GM23248 (cell line): ENCODE results near the gene KEL. TPM values are rescaled to one million over a fixed set of nuclear protein-coding genes. Genes with fewer than 3 reads are reported as not detected.

Experiments
- DNase-seq: peaks from one replicate; pipeline ENCODE4 v3.0.0-alpha.2; 2015
- H2AFZ ChIP-seq: fragments of 200-600 bp; sonication (generic); 2 replicates; pipeline ENCODE4 v1.6.1; 2016; ENCODE audit warnings: antibody characterized with exemption
- H3F3A ChIP-seq: fragments of 200-600 bp; sonication (generic); 2 replicates; pipeline ENCODE4 v1.6.1; 2016; ENCODE audit warnings: mild to moderate bottlenecking, antibody characterized with exemption, mixed run types; ENCODE audit not compliant: insufficient read depth
- H3K27ac ChIP-seq: fragments of 200-600 bp; sonication (generic); 2 replicates; pipeline ENCODE4 v1.5.1; 2016; ENCODE audit warnings: mild to moderate bottlenecking
- H3K27me3 ChIP-seq: fragments of 200-600 bp; sonication (generic); replicated peaks from 2 replicates; pipeline ENCODE4 v1.6.1; 2016; ENCODE audit warnings: mild to moderate bottlenecking; ENCODE audit not compliant: insufficient read depth
- H3K36me3 ChIP-seq: fragments of 200-600 bp; sonication (generic); 2 replicates; pipeline ENCODE4 v1.6.1; 2016; ENCODE audit warnings: low read depth, mild to moderate bottlenecking
- H3K4me1 ChIP-seq: fragments of 200-600 bp; sonication (generic); 2 replicates; pipeline ENCODE4 v1.6.1; 2016; ENCODE audit warnings: mild to moderate bottlenecking; ENCODE audit not compliant: insufficient read depth
- H3K4me2 ChIP-seq: fragments of 200-600 bp; sonication (generic); one replicate; pipeline ENCODE4 v1.6.1; 2016; ENCODE audit warnings: mild to moderate bottlenecking; ENCODE audit not compliant: unreplicated experiment
- H3K4me3 ChIP-seq: fragments of 200-600 bp; sonication (generic); 2 replicates; pipeline ENCODE4 v1.5.1; 2016; ENCODE audit warnings: mild to moderate bottlenecking
- H3K79me2 ChIP-seq: fragments of 200-600 bp; sonication (generic); 2 replicates; pipeline ENCODE4 v1.6.1; 2016; ENCODE audit warnings: mild to moderate bottlenecking; ENCODE audit not compliant: insufficient read depth
- H3K9ac ChIP-seq: fragments of 200-600 bp; sonication (generic); 2 replicates; pipeline ENCODE4 v1.6.1; 2016; ENCODE audit warnings: mild to moderate bottlenecking
- H3K9me2 ChIP-seq: fragments of 200-600 bp; sonication (generic); 2 replicates; pipeline ENCODE4 v1.6.1; 2016; ENCODE audit warnings: mixed run types, mild to moderate bottlenecking, moderate library complexity; ENCODE audit not compliant: insufficient read depth
- H3K9me3 ChIP-seq: fragments of 200-600 bp; sonication (generic); one replicate; pipeline ENCODE4 v1.6.1; 2017; ENCODE audit warnings: low read depth
- H4K20me1 ChIP-seq: fragments of 200-600 bp; sonication (generic); 2 replicates; pipeline ENCODE4 v1.6.0; 2016; ENCODE audit not compliant: insufficient read depth
- EZH2 ChIP-seq: fragments of 200-600 bp; sonication (generic); IDR thresholded peaks from 2 replicates; pipeline ENCODE4 v1.6.1; 2018; ENCODE audit warnings: antibody characterized with exemption, mild to moderate bottlenecking; ENCODE audit not compliant: insufficient read depth, poor library complexity, severe bottlenecking
- EZH2phosphoT487 ChIP-seq: fragments of 200-600 bp; sonication (generic); IDR thresholded peaks from 2 replicates; pipeline ENCODE4 v1.6.1; 2018; ENCODE audit warnings: antibody characterized with exemption, moderate library complexity, mild to moderate bottlenecking, low read depth; ENCODE audit not compliant: insufficient read depth
- WGBS, 2 experiments: methylation state at CpG; one replicate each; pipeline ENCODE4 v1.1.6; 2015 to 2017; ENCODE audit warnings: low lambda C conversion rate in 2 of 2, low coverage in 1 of 2; ENCODE audit errors: missing lambda C conversion rate in 2 of 2; 5-methylcytosine and 5-hydroxymethylcytosine counted together
- in situ Hi-C: fragments of 300-500 bp; cut with MboI; formaldehyde crosslinking; loops from 2 replicates; pipeline ENCODE4 v1.15.0; 2020
- polyA plus RNA-seq: library from polyadenylated mRNA; unstranded; fragments of >200 nt; fragmentation: Nextera tagmentation; extraction: Ambion mirVana; gene quantifications from 2 replicates; pipeline ENCODE4 v1.2.1, GENCODE V29; 2016
- total RNA-seq: library from RNA; depleted of rRNA; stranded (reverse); fragments of >200 nt; shearing (Covaris generic); gene quantifications from 2 replicates; pipeline ENCODE4 v1.2.3, GENCODE V29; 2014

KEL gene
- total and polyA plus RNA-seq, 2 experiments from 2014 or later, result not detected

DNA sequence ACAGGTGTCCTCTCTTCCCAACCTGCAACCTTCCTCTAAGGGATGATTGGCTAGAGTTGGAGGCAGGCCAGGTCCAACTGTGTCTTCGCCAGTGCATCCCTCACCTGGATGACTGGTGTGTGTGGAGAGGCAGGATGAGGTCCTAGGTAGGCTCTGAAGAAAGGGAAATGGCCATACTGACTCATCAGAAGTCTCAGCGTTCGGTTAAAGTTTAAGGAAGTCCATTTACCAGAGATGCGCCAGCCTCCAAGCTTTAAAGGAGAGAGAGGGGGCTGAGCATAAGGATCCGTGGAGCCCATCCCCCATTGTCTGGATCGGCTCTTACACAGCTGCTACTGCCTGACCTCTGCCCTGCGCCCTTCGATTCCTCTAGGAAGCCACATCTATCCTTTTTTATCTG lies 4.4 kb downstream of the KEL start:
- Histone ChIP-seq H3K9ac (no peak overlapping the region), H3K36me3 (no peaks in the 10 kb centered on the region), H3K9me3 (no peaks in the 10 kb centered on the region), H4K20me1 (no peaks in the 10 kb centered on the region), H3K9me2 (no peaks in the 10 kb centered on the region), H3K27me3 (no peaks in the 10 kb centered on the region), H3F3A (no peaks in the 10 kb centered on the region), H3K4me1 (no peaks in the 10 kb centered on the region), H3K79me2 (no peaks in the 10 kb centered on the region), H3K4me2 (no peak overlapping the region), H2AFZ (no peak overlapping the region), H3K4me3 (no peak overlapping the region), H3K27ac (no peak overlapping the region)
- 45 to 54% methylated on average over 8 of the region's 8 CpGs for whole genome bisulfite sequencing, 2 experiments
- in situ Hi-C loops, result no loop called here
- TF ChIP-seq EZH2phosphoT487 (no peak), EZH2 (no peak)
- no peak for DNase-seq

DNA sequence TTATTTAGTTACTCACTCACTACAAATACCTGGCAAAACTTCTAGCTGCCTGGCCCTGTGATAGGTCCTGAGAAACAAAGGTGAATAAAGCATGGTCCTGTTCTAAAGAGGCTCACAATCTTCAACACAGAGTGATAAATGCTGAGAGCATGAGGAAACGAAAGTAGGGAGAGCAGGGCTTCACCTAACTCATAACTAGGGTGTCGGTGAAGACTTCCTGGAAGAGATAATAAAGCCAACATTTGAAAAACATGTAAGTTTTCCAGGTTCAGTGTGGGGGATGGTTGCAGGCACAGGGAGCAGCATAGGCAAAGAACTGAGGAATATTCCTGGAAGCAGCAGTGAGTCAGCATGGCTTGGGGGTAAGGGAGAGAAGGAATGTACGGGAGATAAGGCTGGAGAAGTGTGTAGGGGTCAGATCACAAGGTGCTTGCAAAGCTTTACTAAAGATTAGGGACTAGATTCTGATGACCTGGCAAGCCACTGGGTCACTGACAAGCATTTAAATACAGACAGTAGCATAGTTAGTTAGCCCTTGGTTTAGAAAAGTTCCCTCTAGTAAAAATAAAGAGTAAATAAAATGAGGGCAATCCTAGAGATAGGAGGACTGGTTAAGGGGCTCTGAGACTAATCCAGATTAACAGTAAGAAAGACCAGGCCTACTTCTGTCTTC lies 5.1 kb downstream of the KEL start:
- Histone ChIP-seq H3K79me2 (no peaks in the 10 kb centered on the region), H3F3A (no peaks in the 10 kb centered on the region), H3K27ac (no peak overlapping the region), H3K9ac (no peak overlapping the region), H3K4me2 (no peak overlapping the region), H3K36me3 (no peaks in the 10 kb centered on the region), H3K4me1 (no peaks in the 10 kb centered on the region), H3K27me3 (no peaks in the 10 kb centered on the region), H4K20me1 (no peaks in the 10 kb centered on the region), H3K9me3 (no peaks in the 10 kb centered on the region), H3K9me2 (no peaks in the 10 kb centered on the region), H3K4me3 (no peak overlapping the region), H2AFZ (no peak overlapping the region)
- TF ChIP-seq EZH2phosphoT487, result no peak
- TF ChIP-seq EZH2, result no peak
- 2 to 4% methylated on average over 3 of the region's 3 CpGs for WGBS, 2 experiments
- in situ Hi-C loops, result no loop called here
- no peak for DNase-seq

DNA sequence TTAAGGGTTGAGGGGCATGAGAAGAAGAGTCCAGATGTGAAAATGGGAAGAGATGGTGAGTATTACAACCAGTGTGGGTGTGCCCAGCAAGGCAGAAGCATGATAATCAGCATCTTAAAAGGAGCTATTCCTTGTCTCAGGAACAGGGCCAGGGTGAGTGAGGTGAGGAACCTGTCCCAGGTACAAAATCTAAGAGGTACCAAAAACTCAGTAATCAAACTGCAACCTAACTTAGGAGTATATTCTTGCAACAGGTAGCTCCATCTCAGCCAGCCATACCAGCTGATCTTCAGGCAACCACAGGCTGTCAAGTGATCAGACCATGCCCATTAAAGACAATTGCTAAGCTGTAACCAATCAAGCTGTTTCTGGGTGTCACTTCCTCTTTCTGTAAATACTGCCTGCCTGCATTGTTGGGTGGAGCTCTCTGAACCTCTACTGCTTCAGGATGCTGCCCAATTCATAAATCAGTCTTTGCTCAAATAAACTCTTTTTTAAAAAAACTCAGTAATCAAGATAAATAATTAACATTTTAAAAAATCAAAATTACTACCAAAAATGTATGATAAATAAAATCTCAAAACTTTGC lies 7.4 kb downstream of the KEL start:
- Histone ChIP-seq H3K9ac (no peak overlapping the region), H3K9me3 (no peaks in the 10 kb centered on the region), H3K9me2 (no peaks in the 10 kb centered on the region), H3K27me3 (no peaks in the 10 kb centered on the region), H4K20me1 (no peaks in the 10 kb centered on the region), H3K36me3 (no peaks in the 10 kb centered on the region), H3F3A (no peaks in the 10 kb centered on the region), H3K4me1 (no peaks in the 10 kb centered on the region), H3K4me2 (no peak overlapping the region), H3K4me3 (no peak overlapping the region), H3K27ac (no peak overlapping the region), H3K79me2 (no peaks in the 10 kb centered on the region), H2AFZ (no peak overlapping the region)
- TF ChIP-seq EZH2 (no peak), EZH2phosphoT487 (no peak)
- in situ Hi-C loops, result no loop called here
- no peak for DNase-seq

DNA sequence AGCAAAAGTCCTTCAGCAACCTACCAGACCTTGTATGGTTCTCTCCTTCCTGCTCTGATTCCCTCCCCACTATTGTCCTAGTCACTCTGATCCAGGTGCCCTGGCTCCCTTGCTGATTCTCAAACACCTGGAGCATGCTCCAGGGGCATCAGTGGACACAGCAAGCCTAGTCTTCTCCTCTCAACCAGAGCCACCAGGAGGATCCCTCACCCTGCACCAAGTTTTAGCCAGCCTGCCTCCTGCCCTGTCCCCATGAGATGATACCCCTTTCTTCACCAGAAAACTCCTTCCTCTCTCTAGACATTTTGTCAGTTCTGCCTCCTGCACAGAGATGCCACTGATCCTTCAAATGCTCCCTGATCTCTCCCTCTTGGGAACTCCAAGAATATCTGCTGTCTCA lies 11.9 kb downstream of the KEL start:
- Histone ChIP-seq H3K4me2 (no peak overlapping the region), H4K20me1 (no peaks in the 10 kb centered on the region), H3K9me2 (no peaks in the 10 kb centered on the region), H3K4me3 (no peak overlapping the region), H3K36me3 (no peaks in the 10 kb centered on the region), H3K4me1 (no peaks in the 10 kb centered on the region), H3K9ac (no peak overlapping the region), H2AFZ (no peak overlapping the region), H3K27ac (no peak overlapping the region), H3K9me3 (no peaks in the 10 kb centered on the region), H3F3A (no peaks in the 10 kb centered on the region), H3K79me2 (no peaks in the 10 kb centered on the region), H3K27me3 (no peaks in the 10 kb centered on the region)
- TF ChIP-seq EZH2phosphoT487 (no peak), EZH2 (no peak)
- in situ Hi-C loops, result no loop called here
- DNase-seq, result no peak

DNA sequence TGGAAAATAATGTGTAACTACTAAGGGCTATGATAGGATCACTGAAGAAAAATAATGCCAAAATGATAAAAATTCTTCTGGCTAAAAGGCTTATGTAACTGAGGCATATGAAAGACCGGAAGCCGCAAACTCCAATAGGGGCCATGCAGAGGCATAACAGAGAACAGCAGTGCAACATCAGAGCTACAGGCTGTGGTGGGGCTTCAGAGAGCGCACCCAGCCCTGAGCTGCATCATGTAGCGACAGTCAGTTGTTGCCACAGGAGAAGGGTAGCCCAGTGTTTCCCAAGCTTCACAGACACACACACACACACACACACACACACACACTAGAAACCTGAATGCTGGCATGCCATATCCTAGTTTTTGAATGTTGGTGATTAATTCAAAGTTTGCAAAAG lies 13.6 kb downstream of the KEL start:
- no peak for DNase-seq
- in situ Hi-C loops, result no loop called here
- H3K27me3 ChIP-seq, result no peaks in the 10 kb centered on the region
- no peak overlapping the region for H3K27ac ChIP-seq
- no peaks in the 10 kb centered on the region for H3K9me2 ChIP-seq
- no peak for TF ChIP-seq EZH2
- TF ChIP-seq EZH2phosphoT487, result no peak
- H2AFZ ChIP-seq, result no peak overlapping the region
- H3K4me2 ChIP-seq, result no peak overlapping the region
- 61 to 67% methylated on average over 4 of the region's 4 CpGs for WGBS, 2 experiments
- no peaks in the 10 kb centered on the region for H3K9me3 ChIP-seq
- H3K4me3 ChIP-seq, result no peak overlapping the region
- H3K9ac ChIP-seq, result no peak overlapping the region
- no peaks in the 10 kb centered on the region for H3K79me2 ChIP-seq
- no peaks in the 10 kb centered on the region for H3K4me1 ChIP-seq
- H3K36me3 ChIP-seq, result no peaks in the 10 kb centered on the region
- no peaks in the 10 kb centered on the region for H4K20me1 ChIP-seq
- no peaks in the 10 kb centered on the region for H3F3A ChIP-seq
